Smooth muscle cell (in vitro differentiated cells): ENCODE results near the gene RUNDC3A. TPM values are rescaled to one million over a fixed set of nuclear protein-coding genes. Genes with fewer than 3 reads are reported as not detected.

Experiments
- DNase-seq: peaks from one replicate; lab custom pipeline; 2025; ENCODE audit not compliant: unreplicated experiment; lab: John Stamatoyannopoulos, UW
- H2AFZ ChIP-seq: fragments of 200-600 bp; sonication (generic); 2 replicates; pipeline ENCODE4 v1.6.0; 2016; ENCODE audit warnings: antibody characterized with exemption, low read depth, mild to moderate bottlenecking
- H3F3A ChIP-seq: fragments of 200-600 bp; sonication (generic); 2 replicates; pipeline ENCODE4 v1.6.0; 2017; ENCODE audit warnings: antibody characterized with exemption, low read depth
- H3K27ac ChIP-seq: fragments of 200-600 bp; sonication (generic); 2 replicates; pipeline ENCODE4 v1.5.1; 2016; ENCODE audit warnings: low read depth, mild to moderate bottlenecking
- H3K27me3 ChIP-seq: fragments of 200-600 bp; sonication (generic); 2 replicates; pipeline ENCODE4 v1.6.1; 2016; ENCODE audit warnings: low read depth, mild to moderate bottlenecking
- H3K36me3 ChIP-seq: fragments of 200-600 bp; sonication (generic); 2 replicates; pipeline ENCODE4 v1.5.1; 2016; ENCODE audit warnings: low read depth
- H3K4me1 ChIP-seq: fragments of 200-600 bp; sonication (generic); 2 replicates; pipeline ENCODE4 v1.5.1; 2016; ENCODE audit warnings: low read depth
- H3K4me2 ChIP-seq: fragments of 200-600 bp; sonication (generic); 2 replicates; pipeline ENCODE4 v1.6.0; 2016; ENCODE audit warnings: mild to moderate bottlenecking
- H3K4me3 ChIP-seq: fragments of 200-600 bp; sonication (generic); 2 replicates; pipeline ENCODE4 v1.5.1; 2016; ENCODE audit warnings: mild to moderate bottlenecking
- H3K79me2 ChIP-seq: fragments of 200-600 bp; sonication (generic); 2 replicates; pipeline ENCODE4 v1.6.0; 2016; ENCODE audit warnings: low read depth, mild to moderate bottlenecking
- H3K9ac ChIP-seq: fragments of 200-600 bp; sonication (generic); 2 replicates; pipeline ENCODE4 v1.6.0; 2016; ENCODE audit warnings: low read depth
- H3K9me3 ChIP-seq: fragments of 200-600 bp; sonication (generic); replicated peaks from 2 replicates; pipeline ENCODE4 v1.5.1; 2016; ENCODE audit warnings: low read depth
- H4K20me1 ChIP-seq: fragments of 200-600 bp; sonication (generic); 2 replicates; pipeline ENCODE4 v1.6.0; 2016; ENCODE audit warnings: low read depth
- WGBS: methylation state at CpG from one replicate; pipeline ENCODE4 v1.1.7; 2016; ENCODE audit warnings: low lambda C conversion rate; 5-methylcytosine and 5-hydroxymethylcytosine counted together
- polyA plus RNA-seq: library from polyadenylated mRNA; unstranded; fragments of >200 nt; fragmentation: Nextera tagmentation; extraction: Ambion mirVana; gene quantifications from 2 replicates; pipeline ENCODE4 v1.2.1, GENCODE V29; 2016
- total RNA-seq: library from RNA; depleted of rRNA; stranded (reverse); fragments of >200 nt; gene quantifications from 2 replicates; pipeline ENCODE4 v1.2.3, GENCODE V29; 2014
- TF ChIP-seq, protein P1 (sequence below): fragments of 200-600 bp; sonication (generic); IDR thresholded peaks from 2 replicates; pipeline ENCODE4 v1.5.1; 2017; ENCODE audit warnings: borderline replicate concordance, mild to moderate bottlenecking, antibody characterized with exemption; ENCODE audit not compliant: insufficient read depth, poor library complexity, severe bottlenecking

The RUNDC3A gene
- total and polyA plus RNA-seq, 2 experiments from 2014 or later = 0.21 to 0.36 TPM

DNA sequence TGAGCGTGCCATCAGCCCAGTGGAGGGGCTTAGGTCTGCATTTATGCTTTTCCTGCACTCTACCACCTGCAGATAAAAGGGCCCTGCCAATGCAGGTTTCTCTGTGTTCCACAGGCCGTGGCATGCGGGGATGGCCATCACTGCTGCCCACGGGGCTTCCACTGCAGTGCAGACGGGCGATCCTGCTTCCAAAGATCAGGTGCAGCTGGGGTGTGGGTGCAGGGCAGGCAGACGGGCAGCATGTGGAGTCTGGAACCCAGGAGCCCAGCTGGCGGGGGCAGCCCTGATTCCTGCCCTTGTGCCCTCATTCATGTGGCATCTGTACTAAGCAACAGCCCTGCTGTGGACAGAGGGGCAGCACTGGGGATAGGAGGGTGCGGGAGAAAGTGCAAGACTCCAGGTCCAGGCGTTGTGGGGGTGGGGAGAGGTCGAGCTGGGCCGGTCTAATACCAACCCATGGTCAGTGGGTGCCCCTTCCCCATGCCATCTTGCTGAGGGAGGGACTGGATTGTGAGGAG lies 41.2 kb downstream of the RUNDC3A start:
- Histone ChIP-seq H2AFZ (no peak overlapping the region), H3K27me3 (no peaks in the 10 kb centered on the region), H3K4me1 (no peaks in the 10 kb centered on the region), H3K4me3 (no peak overlapping the region), H4K20me1 (peaks cover 10% of the 10 kb centered on the region), H3K4me2 (no peak overlapping the region), H3K9ac (no peak overlapping the region), H3F3A (no peaks in the 10 kb centered on the region), H3K9me3 (no peaks in the 10 kb centered on the region), H3K79me2 (no peaks in the 10 kb centered on the region), H3K36me3 (no peaks in the 10 kb centered on the region), H3K27ac (no peak overlapping the region)
- TF ChIP-seq, protein P1, sequence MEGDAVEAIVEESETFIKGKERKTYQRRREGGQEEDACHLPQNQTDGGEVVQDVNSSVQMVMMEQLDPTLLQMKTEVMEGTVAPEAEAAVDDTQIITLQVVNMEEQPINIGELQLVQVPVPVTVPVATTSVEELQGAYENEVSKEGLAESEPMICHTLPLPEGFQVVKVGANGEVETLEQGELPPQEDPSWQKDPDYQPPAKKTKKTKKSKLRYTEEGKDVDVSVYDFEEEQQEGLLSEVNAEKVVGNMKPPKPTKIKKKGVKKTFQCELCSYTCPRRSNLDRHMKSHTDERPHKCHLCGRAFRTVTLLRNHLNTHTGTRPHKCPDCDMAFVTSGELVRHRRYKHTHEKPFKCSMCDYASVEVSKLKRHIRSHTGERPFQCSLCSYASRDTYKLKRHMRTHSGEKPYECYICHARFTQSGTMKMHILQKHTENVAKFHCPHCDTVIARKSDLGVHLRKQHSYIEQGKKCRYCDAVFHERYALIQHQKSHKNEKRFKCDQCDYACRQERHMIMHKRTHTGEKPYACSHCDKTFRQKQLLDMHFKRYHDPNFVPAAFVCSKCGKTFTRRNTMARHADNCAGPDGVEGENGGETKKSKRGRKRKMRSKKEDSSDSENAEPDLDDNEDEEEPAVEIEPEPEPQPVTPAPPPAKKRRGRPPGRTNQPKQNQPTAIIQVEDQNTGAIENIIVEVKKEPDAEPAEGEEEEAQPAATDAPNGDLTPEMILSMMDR = no peak
- WGBS = 92% methylated on average over 12 of the region's 12 CpGs
- DNase-seq = no peak

DNA sequence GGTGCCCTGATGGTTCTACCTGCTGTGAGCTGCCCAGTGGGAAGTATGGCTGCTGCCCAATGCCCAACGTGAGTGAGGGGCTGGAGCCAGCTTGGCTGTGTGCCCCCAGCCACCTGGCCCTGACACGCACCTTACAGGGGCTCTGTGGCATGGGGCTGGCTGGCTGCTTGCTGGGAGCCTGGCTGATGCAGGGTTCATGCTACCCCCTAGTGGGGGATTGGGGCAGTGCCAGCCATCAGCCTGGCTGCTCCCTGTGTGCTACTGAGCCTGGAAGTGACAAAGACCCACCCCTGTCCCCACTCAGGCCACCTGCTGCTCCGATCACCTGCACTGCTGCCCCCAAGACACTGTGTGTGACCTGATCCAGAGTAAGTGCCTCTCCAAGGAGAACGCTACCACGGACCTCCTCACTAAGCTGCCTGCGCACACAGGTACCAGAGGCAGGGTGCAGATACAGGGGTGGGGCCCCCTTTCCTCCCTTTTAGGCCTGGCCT lies 42.4 kb downstream of the RUNDC3A start:
- peaks cover 10% of the 10 kb centered on the region for H4K20me1 ChIP-seq
- no peaks in the 10 kb centered on the region for H3K4me1 ChIP-seq
- H3K27ac ChIP-seq = no peak overlapping the region
- DNase-seq = peak; percentile 23
- H2AFZ ChIP-seq = no peak overlapping the region
- H3K79me2 ChIP-seq = no peaks in the 10 kb centered on the region
- no peak overlapping the region for H3K4me3 ChIP-seq
- WGBS = 76% methylated on average over 6 of the region's 6 CpGs
- H3K9me3 ChIP-seq = no peaks in the 10 kb centered on the region
- no peak overlapping the region for H3K4me2 ChIP-seq
- peaks cover 4% of the 10 kb centered on the region for H3F3A ChIP-seq
- no peaks in the 10 kb centered on the region for H3K36me3 ChIP-seq
- TF ChIP-seq, protein P1 = peak; percentile 73
- H3K27me3 ChIP-seq = no peaks in the 10 kb centered on the region
- no peak overlapping the region for H3K9ac ChIP-seq

DNA sequence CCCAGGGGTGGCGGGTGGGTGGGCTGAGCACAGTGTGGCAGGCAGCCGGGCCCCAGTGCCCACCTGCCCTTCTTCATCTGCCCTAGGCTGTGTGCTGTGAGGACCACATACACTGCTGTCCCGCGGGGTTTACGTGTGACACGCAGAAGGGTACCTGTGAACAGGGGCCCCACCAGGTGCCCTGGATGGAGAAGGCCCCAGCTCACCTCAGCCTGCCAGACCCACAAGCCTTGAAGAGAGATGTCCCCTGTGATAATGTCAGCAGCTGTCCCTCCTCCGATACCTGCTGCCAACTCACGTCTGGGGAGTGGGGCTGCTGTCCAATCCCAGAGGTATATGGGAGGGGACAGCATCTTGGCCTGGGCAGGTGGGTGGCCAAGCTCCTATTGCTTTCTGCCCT lies 43.1 kb downstream of the RUNDC3A start:
- 94% methylated on average over 8 of the region's 8 CpGs for WGBS

More for the DNA sequence above, 43.1 kb downstream of the RUNDC3A start:
- no peak overlapping the region for H2AFZ ChIP-seq
- no peak overlapping the region for H3K9ac ChIP-seq
- H4K20me1 ChIP-seq = peaks cover 5% of the 10 kb centered on the region
- H3K4me2 ChIP-seq = no peak overlapping the region
- no peaks in the 10 kb centered on the region for H3K36me3 ChIP-seq
- TF ChIP-seq, protein P1 = no peak
- H3K9me3 ChIP-seq = no peaks in the 10 kb centered on the region
- no peaks in the 10 kb centered on the region for H3K4me1 ChIP-seq
- DNase-seq = no peak
- no peaks in the 10 kb centered on the region for H3K79me2 ChIP-seq
- no peak overlapping the region for H3K4me3 ChIP-seq
- peaks cover 4% of the 10 kb centered on the region for H3F3A ChIP-seq
- H3K27ac ChIP-seq = no peak overlapping the region
- no peaks in the 10 kb centered on the region for H3K27me3 ChIP-seq
